Measurements from ENCODE around the gene AQP1.

Gene AQP1

GRCh38 chr7:30906014-30906413 is 5.6 kb upstream of the AQP1 start:
- TF ChIP-seq CTCF (IDR thresholded peaks at IDR 0.05; ENCODE audit: low read depth, low read length) = no peak
- DNase-seq (ENCODE audit: extremely low read depth, low read depth) = no peak

GRCh38 chr7:30906515-30907240 is 5.0 kb upstream of the AQP1 start:
- TF ChIP-seq CTCF (IDR thresholded peaks at IDR 0.05; ENCODE audit: low read depth, low read length) = no peak
- no peak for DNase-seq (ENCODE audit: extremely low read depth, low read depth)

- no peak for TF ChIP-seq CTCF (IDR thresholded peaks at IDR 0.05; ENCODE audit: low read depth, low read length)
- no peak for DNase-seq (ENCODE audit: extremely low read depth, low read depth)
Observed at GRCh38 chr7:30907527-30908267, 4.0 kb upstream of the AQP1 start.

- DNase-seq (ENCODE audit: extremely low read depth, low read depth) = no peak
- no peak for TF ChIP-seq CTCF (IDR thresholded peaks at IDR 0.05; ENCODE audit: low read depth, low read length)
Observed at GRCh38 chr7:30908681-30909080, 3.0 kb upstream of the AQP1 start.

GRCh38 chr7:30909431-30909830 is 2.2 kb upstream of the AQP1 start:
- DNase-seq (ENCODE audit: extremely low read depth, low read depth) = no peak
- TF ChIP-seq CTCF (IDR thresholded peaks at IDR 0.05; ENCODE audit: low read depth, low read length) = no peak

- no peak for DNase-seq (ENCODE audit: extremely low read depth, low read depth)
Observed at GRCh38 chr7:30910411-30911073, 1.1 kb upstream of the AQP1 start.

More at GRCh38 chr7:30910411-30911073, 1.1 kb upstream of the AQP1 start:
- no peak for TF ChIP-seq CTCF (IDR thresholded peaks at IDR 0.05; ENCODE audit: low read depth, low read length)

Measured in AG09319 (cell line).